SK-N-SH treated with all-trans-retinoic acid at 6 μM for 48 hours (cell line): Measurements from ENCODE around the gene EPB41L2.

ENCODE experiments used
- ATAC-seq: fragments of 200-7000 bp; cut with Tn5 transposase; 3 replicates; pipeline ENCODE4 v1.9.1; 2020; ENCODE audit warnings: mild to moderate bottlenecking, moderate library complexity
- ARNTL ChIP-seq: fragments of 450-650 bp; formaldehyde crosslinking; IDR thresholded peaks from 2 replicates; pipeline ENCODE4 v1.5.0; 2020; ENCODE audit warnings: low read depth, mild to moderate bottlenecking, moderate library complexity, borderline replicate concordance
- BACH2 ChIP-seq: fragments of 250-450 bp; sonication (Bioruptor Pico); IDR thresholded peaks from 2 replicates; pipeline ENCODE4 v1.9.0; 2021; ENCODE audit warnings: mild to moderate bottlenecking, borderline replicate concordance
- CSDC2 ChIP-seq: fragments of 250-450 bp; sonication (Bioruptor Pico); IDR thresholded peaks from 2 replicates; pipeline ENCODE4 v1.5.0; 2020; ENCODE audit warnings: mild to moderate bottlenecking, moderate library complexity
- ESRRG ChIP-seq: fragments of 250-450 bp; sonication (Bioruptor Pico); IDR thresholded peaks from 2 replicates; pipeline ENCODE4 v1.6.1; 2021; ENCODE audit warnings: mild to moderate bottlenecking
- GLIS3 ChIP-seq: fragments of 250-450 bp; sonication (Bioruptor Pico); IDR thresholded peaks from 2 replicates; pipeline ENCODE4 v1.5.0; 2020; ENCODE audit warnings: mild to moderate bottlenecking, moderate library complexity
- ISL1 ChIP-seq: fragments of 250-450 bp; sonication (Bioruptor Pico); IDR thresholded peaks from 2 replicates; pipeline ENCODE4 v2.1.2; 2022; ENCODE audit warnings: mild to moderate bottlenecking, moderate library complexity
- OSR1 ChIP-seq: fragments of 250-450 bp; sonication (Bioruptor Pico); IDR thresholded peaks from 2 replicates; pipeline ENCODE4 v1.8.0; 2022; ENCODE audit warnings: moderate library complexity, mild to moderate bottlenecking, inconsistent platforms
- RARB ChIP-seq: fragments of 250-450 bp; sonication (Bioruptor Pico); IDR thresholded peaks from 2 replicates; pipeline ENCODE4 v1.8.0; 2021; ENCODE audit warnings: mild to moderate bottlenecking, moderate library complexity
- SNAI2 ChIP-seq: fragments of 250-450 bp; sonication (Bioruptor Pico); IDR thresholded peaks from 2 replicates; pipeline ENCODE4 v1.5.0; 2020; ENCODE audit warnings: mild to moderate bottlenecking, moderate library complexity
- TCF4 ChIP-seq: fragments of 250-450 bp; sonication (Bioruptor Pico); IDR thresholded peaks from 2 replicates; pipeline ENCODE4 v1.8.0; 2021; ENCODE audit warnings: mild to moderate bottlenecking, moderate library complexity, borderline replicate concordance
- TOX ChIP-seq: fragments of 250-450 bp; sonication (Bioruptor Pico); IDR thresholded peaks from 2 replicates; pipeline ENCODE4 v1.8.0; 2021; ENCODE audit warnings: mild to moderate bottlenecking, moderate library complexity, borderline replicate concordance
- ZC3H10 ChIP-seq: fragments of 250-450 bp; sonication (Bioruptor Pico); IDR thresholded peaks from 2 replicates; pipeline ENCODE4 v1.5.1; 2021; ENCODE audit warnings: mild to moderate bottlenecking, moderate library complexity
- ZFP3 ChIP-seq: fragments of 250-450 bp; sonication (Bioruptor Pico); IDR thresholded peaks from 2 replicates; pipeline ENCODE4 v1.5.0; 2020; ENCODE audit warnings: mild to moderate bottlenecking, moderate library complexity
- ZFP30 ChIP-seq: fragments of 450-650 bp; formaldehyde crosslinking; IDR thresholded peaks from 2 replicates; pipeline ENCODE4 v1.5.0; 2022; ENCODE audit warnings: mild to moderate bottlenecking, moderate library complexity
- ZNF565 ChIP-seq: fragments of 450-650 bp; formaldehyde crosslinking; conservative IDR thresholded peaks from 2 replicates; pipeline ENCODE4 v1.5.0; 2020; ENCODE audit warnings: low read depth, mild to moderate bottlenecking, moderate library complexity
- ZNF70 ChIP-seq: fragments of 450-650 bp; formaldehyde crosslinking; IDR thresholded peaks from 2 replicates; pipeline ENCODE4 v1.5.0; 2020; ENCODE audit warnings: mild to moderate bottlenecking, moderate library complexity
- ZNF8 ChIP-seq: fragments of 450-650 bp; formaldehyde crosslinking; IDR thresholded peaks from 2 replicates; pipeline ENCODE4 v1.5.0; 2020; ENCODE audit warnings: mild to moderate bottlenecking, moderate library complexity
- TF ChIP-seq, protein P1 (sequence below): fragments of 250-450 bp; sonication (Bioruptor Pico); IDR thresholded peaks from 2 replicates; pipeline ENCODE4 v1.5.1; 2020; ENCODE audit warnings: low read depth, mild to moderate bottlenecking, moderate library complexity
- TF ChIP-seq, protein P2 (sequence below): fragments of 250-450 bp; sonication (Bioruptor Pico); IDR thresholded peaks from 2 replicates; pipeline ENCODE4 v1.8.0; 2020; ENCODE audit warnings: mild to moderate bottlenecking, moderate library complexity, borderline replicate concordance
- TF ChIP-seq, protein P3 (sequence below): fragments of 250-450 bp; sonication (Bioruptor Pico); IDR thresholded peaks from 2 replicates; pipeline ENCODE4 v1.5.0; 2020; ENCODE audit warnings: mild to moderate bottlenecking, moderate library complexity
- TF ChIP-seq, protein P4 (sequence below): fragments of 250-450 bp; sonication (Bioruptor Pico); IDR thresholded peaks from 2 replicates; pipeline ENCODE4 v1.8.0; 2021; ENCODE audit warnings: low read depth, mild to moderate bottlenecking, moderate library complexity, borderline replicate concordance
- TF ChIP-seq, protein P5 (sequence below): fragments of 250-450 bp; sonication (Bioruptor Pico); IDR thresholded peaks from 2 replicates; pipeline ENCODE4 v1.5.1; 2021; ENCODE audit warnings: mild to moderate bottlenecking, moderate library complexity

The EPB41L2 gene

DNA sequence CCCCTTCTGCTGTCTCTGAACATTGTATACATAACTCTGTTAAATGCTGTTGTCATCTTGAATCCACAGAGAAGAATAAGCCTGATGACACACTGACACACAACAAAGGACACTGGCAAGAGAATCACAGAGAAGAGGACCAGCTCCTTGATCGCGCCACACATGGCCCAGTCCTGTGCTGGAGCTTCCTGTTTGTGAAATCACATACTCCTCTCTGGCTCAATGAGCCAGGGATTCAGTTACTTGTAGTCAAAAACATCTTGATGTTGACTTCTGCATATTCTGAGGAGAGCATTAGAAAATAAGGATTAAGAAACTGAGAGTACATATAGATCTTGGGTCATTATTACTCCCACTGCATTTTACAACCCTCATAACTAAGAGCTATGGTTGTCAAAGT, 100.1 kb downstream of the EPB41L2 start:
- no peak for ATAC-seq
- TF ChIP-seq ESRRG (CRISPR knock-in tag), result no peak
- no peak for TF ChIP-seq ZNF8 (CRISPR knock-in tag)

DNA sequence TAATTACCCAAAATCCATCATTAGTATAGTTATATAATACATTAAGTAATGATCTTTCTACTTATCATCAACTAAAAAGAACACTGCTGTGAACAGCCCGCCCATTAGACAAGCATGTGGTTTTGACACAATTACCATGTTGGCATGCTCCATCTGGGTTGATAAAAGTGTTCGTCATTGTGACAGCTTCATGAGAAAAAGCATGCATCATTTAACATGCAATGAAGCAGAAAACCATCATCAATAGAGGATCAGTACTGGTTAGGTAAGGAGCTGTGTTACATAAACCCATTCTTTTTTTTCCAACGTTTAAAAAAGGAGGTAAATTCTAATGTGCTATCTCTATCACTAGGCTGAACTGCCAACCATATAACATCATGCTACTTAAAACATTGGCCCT, 101.9 kb downstream of the EPB41L2 start:
- no peak for ATAC-seq
- TF ChIP-seq, protein P1, sequence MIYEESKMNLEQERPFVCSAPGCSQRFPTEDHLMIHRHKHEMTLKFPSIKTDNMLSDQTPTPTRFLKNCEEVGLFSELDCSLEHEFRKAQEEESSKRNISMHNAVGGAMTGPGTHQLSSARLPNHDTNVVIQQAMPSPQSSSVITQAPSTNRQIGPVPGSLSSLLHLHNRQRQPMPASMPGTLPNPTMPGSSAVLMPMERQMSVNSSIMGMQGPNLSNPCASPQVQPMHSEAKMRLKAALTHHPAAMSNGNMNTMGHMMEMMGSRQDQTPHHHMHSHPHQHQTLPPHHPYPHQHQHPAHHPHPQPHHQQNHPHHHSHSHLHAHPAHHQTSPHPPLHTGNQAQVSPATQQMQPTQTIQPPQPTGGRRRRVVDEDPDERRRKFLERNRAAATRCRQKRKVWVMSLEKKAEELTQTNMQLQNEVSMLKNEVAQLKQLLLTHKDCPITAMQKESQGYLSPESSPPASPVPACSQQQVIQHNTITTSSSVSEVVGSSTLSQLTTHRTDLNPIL (CRISPR knock-in tag), result no peak
- TF ChIP-seq RARB (no peak), GLIS3 (no peak), TCF4 (CRISPR knock-in tag) (no peak), ARNTL (CRISPR knock-in tag) (no peak), ZNF565 (CRISPR knock-in tag) (no peak), CSDC2 (CRISPR knock-in tag) (no peak), ISL1 (CRISPR knock-in tag) (no peak), SNAI2 (CRISPR knock-in tag) (no peak), ZFP3 (CRISPR knock-in tag) (no peak), TOX (CRISPR knock-in tag) (no peak), ZNF8 (CRISPR knock-in tag) (no peak), OSR1 (CRISPR knock-in tag) (no peak), ZFP30 (CRISPR knock-in tag) (no peak), ZNF70 (no peak)
- TF ChIP-seq, protein P2, sequence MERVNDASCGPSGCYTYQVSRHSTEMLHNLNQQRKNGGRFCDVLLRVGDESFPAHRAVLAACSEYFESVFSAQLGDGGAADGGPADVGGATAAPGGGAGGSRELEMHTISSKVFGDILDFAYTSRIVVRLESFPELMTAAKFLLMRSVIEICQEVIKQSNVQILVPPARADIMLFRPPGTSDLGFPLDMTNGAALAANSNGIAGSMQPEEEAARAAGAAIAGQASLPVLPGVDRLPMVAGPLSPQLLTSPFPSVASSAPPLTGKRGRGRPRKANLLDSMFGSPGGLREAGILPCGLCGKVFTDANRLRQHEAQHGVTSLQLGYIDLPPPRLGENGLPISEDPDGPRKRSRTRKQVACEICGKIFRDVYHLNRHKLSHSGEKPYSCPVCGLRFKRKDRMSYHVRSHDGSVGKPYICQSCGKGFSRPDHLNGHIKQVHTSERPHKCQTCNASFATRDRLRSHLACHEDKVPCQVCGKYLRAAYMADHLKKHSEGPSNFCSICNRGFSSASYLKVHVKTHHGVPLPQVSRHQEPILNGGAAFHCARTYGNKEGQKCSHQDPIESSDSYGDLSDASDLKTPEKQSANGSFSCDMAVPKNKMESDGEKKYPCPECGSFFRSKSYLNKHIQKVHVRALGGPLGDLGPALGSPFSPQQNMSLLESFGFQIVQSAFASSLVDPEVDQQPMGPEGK (CRISPR knock-in tag), result no peak
- TF ChIP-seq, protein P3, sequence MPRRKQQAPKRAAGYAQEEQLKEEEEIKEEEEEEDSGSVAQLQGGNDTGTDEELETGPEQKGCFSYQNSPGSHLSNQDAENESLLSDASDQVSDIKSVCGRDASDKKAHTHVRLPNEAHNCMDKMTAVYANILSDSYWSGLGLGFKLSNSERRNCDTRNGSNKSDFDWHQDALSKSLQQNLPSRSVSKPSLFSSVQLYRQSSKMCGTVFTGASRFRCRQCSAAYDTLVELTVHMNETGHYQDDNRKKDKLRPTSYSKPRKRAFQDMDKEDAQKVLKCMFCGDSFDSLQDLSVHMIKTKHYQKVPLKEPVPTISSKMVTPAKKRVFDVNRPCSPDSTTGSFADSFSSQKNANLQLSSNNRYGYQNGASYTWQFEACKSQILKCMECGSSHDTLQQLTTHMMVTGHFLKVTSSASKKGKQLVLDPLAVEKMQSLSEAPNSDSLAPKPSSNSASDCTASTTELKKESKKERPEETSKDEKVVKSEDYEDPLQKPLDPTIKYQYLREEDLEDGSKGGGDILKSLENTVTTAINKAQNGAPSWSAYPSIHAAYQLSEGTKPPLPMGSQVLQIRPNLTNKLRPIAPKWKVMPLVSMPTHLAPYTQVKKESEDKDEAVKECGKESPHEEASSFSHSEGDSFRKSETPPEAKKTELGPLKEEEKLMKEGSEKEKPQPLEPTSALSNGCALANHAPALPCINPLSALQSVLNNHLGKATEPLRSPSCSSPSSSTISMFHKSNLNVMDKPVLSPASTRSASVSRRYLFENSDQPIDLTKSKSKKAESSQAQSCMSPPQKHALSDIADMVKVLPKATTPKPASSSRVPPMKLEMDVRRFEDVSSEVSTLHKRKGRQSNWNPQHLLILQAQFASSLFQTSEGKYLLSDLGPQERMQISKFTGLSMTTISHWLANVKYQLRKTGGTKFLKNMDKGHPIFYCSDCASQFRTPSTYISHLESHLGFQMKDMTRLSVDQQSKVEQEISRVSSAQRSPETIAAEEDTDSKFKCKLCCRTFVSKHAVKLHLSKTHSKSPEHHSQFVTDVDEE (CRISPR knock-in tag), result no peak

DNA sequence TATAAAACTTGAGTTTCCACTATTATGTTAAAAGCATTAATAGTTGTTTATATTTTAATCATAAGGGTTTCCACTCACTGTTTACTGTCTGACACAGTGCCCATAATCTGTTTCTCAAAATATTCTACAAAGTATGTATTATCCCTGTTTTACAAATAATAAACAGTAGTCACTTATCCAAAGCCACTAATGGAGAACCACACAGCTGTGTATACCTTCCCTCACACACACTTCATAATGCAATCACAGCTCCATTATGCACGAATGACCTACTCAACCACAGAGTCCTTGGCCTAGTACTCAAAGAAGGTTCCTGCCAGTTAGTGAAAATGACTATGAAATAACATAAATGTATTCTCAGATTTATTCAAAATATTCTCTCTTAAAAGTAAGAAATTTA, 103.1 kb downstream of the EPB41L2 start:
- no peak for ATAC-seq
- TF ChIP-seq, protein P4, sequence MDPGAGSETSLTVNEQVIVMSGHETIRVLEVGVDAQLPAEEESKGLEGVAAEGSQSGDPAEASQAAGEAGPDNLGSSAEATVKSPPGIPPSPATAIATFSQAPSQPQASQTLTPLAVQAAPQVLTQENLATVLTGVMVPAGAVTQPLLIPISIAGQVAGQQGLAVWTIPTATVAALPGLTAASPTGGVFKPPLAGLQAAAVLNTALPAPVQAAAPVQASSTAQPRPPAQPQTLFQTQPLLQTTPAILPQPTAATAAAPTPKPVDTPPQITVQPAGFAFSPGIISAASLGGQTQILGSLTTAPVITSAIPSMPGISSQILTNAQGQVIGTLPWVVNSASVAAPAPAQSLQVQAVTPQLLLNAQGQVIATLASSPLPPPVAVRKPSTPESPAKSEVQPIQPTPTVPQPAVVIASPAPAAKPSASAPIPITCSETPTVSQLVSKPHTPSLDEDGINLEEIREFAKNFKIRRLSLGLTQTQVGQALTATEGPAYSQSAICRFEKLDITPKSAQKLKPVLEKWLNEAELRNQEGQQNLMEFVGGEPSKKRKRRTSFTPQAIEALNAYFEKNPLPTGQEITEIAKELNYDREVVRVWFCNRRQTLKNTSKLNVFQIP, result no peak
- TF ChIP-seq CSDC2 (CRISPR knock-in tag) (no peak), ISL1 (CRISPR knock-in tag) (no peak), TCF4 (CRISPR knock-in tag) (no peak), ZFP3 (CRISPR knock-in tag) (no peak), ESRRG (CRISPR knock-in tag) (no peak)

DNA sequence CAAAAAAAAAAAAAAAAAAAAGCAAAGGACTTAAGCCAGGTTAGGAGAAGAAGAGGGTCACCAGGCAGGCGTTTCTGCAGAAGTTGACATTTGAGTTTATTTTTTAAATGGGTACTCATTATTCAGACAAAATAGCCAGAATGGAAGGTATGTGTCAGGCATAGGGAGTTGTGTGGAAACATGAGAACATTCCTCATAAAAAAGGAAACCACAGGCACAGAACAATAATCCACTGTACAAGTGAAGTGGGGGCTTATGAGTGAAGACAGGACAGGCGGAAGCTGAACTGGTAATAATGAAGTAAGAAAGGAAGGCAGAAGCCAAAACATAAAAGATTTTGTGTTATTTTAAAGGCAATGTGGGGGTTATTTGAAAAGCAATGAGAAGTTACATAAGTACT, 104.6 kb downstream of the EPB41L2 start:
- no peak for ATAC-seq
- TF ChIP-seq, protein P2 (CRISPR knock-in tag), result no peak
- TF ChIP-seq ZC3H10 (no peak), ZFP30 (CRISPR knock-in tag) (no peak), ARNTL (CRISPR knock-in tag) (no peak), TOX (CRISPR knock-in tag) (no peak), ZNF565 (CRISPR knock-in tag) (no peak), BACH2 (CRISPR knock-in tag) (no peak), ISL1 (CRISPR knock-in tag) (no peak), GLIS3 (no peak), CSDC2 (CRISPR knock-in tag) (no peak)
- TF ChIP-seq, protein P4, result no peak
- TF ChIP-seq, protein P5, sequence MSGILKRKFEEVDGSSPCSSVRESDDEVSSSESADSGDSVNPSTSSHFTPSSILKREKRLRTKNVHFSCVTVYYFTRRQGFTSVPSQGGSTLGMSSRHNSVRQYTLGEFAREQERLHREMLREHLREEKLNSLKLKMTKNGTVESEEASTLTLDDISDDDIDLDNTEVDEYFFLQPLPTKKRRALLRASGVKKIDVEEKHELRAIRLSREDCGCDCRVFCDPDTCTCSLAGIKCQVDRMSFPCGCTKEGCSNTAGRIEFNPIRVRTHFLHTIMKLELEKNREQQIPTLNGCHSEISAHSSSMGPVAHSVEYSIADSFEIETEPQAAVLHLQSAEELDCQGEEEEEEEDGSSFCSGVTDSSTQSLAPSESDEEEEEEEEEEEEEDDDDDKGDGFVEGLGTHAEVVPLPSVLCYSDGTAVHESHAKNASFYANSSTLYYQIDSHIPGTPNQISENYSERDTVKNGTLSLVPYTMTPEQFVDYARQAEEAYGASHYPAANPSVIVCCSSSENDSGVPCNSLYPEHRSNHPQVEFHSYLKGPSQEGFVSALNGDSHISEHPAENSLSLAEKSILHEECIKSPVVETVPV (CRISPR knock-in tag), result no peak
- TF ChIP-seq, all 23 proteins: peak for 0
